ENCODE measurements around the gene DLG2. TPM values are rescaled to one million over a fixed set of nuclear protein-coding genes. Genes with fewer than 3 reads are reported as not detected.

Gene DLG2
- total and polyA plus RNA-seq, 7 donors: 0.60 to 25.8 (median 9.7) TPM; not detected in 1

DNA sequence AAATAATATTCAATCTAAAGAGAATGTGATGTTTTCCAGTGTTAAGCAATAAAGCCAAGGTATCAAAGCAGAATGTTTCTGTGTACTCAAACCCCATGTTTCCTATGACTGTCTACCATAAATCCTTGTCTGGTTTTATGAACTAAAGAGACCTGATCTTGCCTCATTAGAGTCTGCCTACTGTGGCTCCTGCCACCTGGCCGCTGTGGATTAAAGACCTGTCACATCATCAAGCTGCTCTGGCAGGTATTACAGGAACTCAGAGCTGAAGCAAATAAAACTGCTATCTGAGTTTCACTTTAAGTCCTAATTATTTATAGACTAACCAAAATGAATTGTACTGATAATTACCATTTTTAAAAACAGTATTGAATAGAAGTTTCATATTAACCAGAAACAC is 2133.2 kb downstream of the DLG2 start:
- Histone ChIP-seq H3K27ac (no peak overlapping the region), H3K9me3 (no peaks in the 10 kb centered on the region), H3K36me3 (no peaks in the 10 kb centered on the region), H3K4me1 (no peaks in the 10 kb centered on the region), H3K27me3 (no peaks in the 10 kb centered on the region), H3K4me3 (no peak overlapping the region)
- intact Hi-C loops (cut with DNase I): no loop called here
- TF ChIP-seq EP300 (IDR thresholded peaks at IDR 0.05) (no peak), POLR2A (IDR thresholded peaks at IDR 0.05) (no peak), POLR2AphosphoS5 (IDR thresholded peaks at IDR 0.05) (no peak)
- TF ChIP-seq, protein P1, sequence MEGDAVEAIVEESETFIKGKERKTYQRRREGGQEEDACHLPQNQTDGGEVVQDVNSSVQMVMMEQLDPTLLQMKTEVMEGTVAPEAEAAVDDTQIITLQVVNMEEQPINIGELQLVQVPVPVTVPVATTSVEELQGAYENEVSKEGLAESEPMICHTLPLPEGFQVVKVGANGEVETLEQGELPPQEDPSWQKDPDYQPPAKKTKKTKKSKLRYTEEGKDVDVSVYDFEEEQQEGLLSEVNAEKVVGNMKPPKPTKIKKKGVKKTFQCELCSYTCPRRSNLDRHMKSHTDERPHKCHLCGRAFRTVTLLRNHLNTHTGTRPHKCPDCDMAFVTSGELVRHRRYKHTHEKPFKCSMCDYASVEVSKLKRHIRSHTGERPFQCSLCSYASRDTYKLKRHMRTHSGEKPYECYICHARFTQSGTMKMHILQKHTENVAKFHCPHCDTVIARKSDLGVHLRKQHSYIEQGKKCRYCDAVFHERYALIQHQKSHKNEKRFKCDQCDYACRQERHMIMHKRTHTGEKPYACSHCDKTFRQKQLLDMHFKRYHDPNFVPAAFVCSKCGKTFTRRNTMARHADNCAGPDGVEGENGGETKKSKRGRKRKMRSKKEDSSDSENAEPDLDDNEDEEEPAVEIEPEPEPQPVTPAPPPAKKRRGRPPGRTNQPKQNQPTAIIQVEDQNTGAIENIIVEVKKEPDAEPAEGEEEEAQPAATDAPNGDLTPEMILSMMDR (IDR thresholded peaks at IDR 0.05): no peak
- no peak for DNase-seq
- 68 to 77% methylated on average over 1 of the region's 1 CpG for WGBS, 2 donors

DNA sequence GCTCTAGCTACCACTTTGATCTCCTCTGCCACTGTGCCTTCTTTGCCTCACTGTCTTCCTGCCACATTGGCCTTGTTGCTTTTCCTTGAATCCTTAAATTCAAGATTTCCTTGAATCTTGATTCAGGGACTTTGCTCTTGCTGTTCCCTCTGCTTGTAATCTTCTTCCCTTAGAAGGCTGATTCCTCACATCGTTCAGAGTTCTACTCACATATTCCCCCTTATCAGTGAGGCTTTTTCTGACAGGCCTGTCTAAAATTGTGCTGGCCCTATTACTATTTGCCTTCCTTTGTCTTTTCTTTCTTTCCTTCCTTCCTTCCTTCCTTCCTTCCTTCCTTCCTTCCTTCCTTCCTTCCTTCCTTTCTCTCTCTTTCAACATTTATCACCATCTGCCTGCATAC is 2134.1 kb downstream of the DLG2 start:
- DNase-seq: no peak
- TF ChIP-seq EP300 (IDR thresholded peaks at IDR 0.05) (no peak), POLR2AphosphoS5 (IDR thresholded peaks at IDR 0.05) (no peak)
- TF ChIP-seq, protein P1 (IDR thresholded peaks at IDR 0.05): no peak
- Histone ChIP-seq H3K27ac (no peak overlapping the region), H3K27me3 (no peaks in the 10 kb centered on the region), H3K4me3 (no peak overlapping the region), H3K9me3 (no peaks in the 10 kb centered on the region), H3K36me3 (no peaks in the 10 kb centered on the region), H3K4me1 (no peaks in the 10 kb centered on the region)
- 75 to 79% methylated on average over 1 of the region's 1 CpG for WGBS, 2 donors
- intact Hi-C loops (cut with DNase I): no loop called here

DNA sequence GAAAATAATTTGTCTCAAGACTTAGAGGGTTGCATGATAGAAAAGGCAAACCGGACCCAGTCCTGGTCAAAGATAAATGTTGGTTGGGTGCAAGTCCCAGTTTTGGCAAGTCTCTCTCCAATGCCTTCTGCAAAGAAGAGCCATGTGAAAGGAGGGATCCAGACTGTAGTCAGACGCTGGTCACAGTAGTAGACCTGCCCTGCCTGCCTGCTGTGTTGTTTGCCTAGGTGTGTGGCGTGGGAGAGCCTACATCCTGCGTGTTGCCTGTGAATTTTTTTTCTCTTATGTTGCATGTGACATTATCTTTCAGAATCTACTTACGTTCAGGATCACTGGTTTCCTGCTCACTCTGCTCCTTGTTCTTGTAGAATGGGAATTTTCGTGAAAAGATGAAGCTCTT is 2143.3 kb downstream of the DLG2 start:
- no peak overlapping the region for H3K4me3 ChIP-seq
- H3K9me3 ChIP-seq: no peaks in the 10 kb centered on the region
- H3K36me3 ChIP-seq: no peaks in the 10 kb centered on the region
- 64 to 75% methylated on average over 6 of the region's 6 CpGs for WGBS, 2 donors
- intact Hi-C loops (cut with DNase I): no loop called here
- no peaks in the 10 kb centered on the region for H3K4me1 ChIP-seq
- DNase-seq: no peak
- no peaks in the 10 kb centered on the region for H3K27me3 ChIP-seq
- TF ChIP-seq POLR2AphosphoS5 (IDR thresholded peaks at IDR 0.05): no peak
- TF ChIP-seq, protein P1 (IDR thresholded peaks at IDR 0.05): no peak
- no peak for TF ChIP-seq POLR2A (IDR thresholded peaks at IDR 0.05)
- H3K27ac ChIP-seq: no peak overlapping the region

DNA sequence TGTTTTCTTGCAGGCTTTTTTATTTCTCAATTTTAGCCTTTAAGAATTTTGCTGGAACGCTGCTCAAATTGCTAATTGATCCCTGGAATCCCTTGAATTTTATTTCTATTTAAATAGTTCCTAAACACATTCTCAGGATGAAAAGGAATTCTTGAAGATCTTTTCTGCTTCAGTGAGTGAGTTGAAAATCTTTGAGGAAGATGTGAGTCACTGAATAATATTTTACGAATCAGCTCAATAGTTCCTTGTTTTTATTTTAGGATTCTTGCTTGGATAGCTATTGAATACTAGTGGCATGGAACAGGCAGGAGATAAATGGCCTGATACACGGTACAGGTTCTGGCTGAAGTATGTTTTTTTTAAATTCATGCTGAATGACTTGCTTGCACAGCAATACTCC is 2146.3 kb downstream of the DLG2 start:
- H3K27me3 ChIP-seq: no peaks in the 10 kb centered on the region
- DNase-seq: no peak
- 70% methylated on average over 3 of the region's 3 CpGs for whole genome bisulfite sequencing, 2 donors
- H3K4me1 ChIP-seq: no peaks in the 10 kb centered on the region
- intact Hi-C loops (cut with DNase I): no loop called here
- TF ChIP-seq EP300 (IDR thresholded peaks at IDR 0.05) (no peak), POLR2A (IDR thresholded peaks at IDR 0.05) (no peak)
- TF ChIP-seq, protein P1 (IDR thresholded peaks at IDR 0.05): no peak
- H3K9me3 ChIP-seq: no peaks in the 10 kb centered on the region
- H3K27ac ChIP-seq: no peak overlapping the region
- no peak overlapping the region for H3K4me3 ChIP-seq
- no peaks in the 10 kb centered on the region for H3K36me3 ChIP-seq

DNA sequence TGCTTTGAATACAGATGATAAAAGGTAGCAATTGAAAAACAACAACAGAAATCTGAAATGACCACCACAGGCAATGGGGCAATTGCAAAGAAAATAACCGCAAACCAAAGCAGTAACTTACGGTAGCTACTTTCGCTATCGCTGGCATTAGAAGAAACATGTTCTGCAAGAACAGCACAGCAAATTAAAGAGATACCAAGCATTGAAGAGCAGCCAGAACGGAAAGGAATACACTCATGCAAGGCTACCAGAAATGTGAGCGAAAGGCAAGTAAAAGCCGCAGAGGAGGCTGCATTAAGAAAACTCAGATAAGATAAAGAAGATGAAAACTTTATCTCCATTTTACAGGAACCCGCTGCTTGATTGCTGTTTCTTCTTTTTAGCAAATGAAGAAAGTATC is 2146.9 kb downstream of the DLG2 start:
- Histone ChIP-seq H3K9me3 (no peaks in the 10 kb centered on the region), H3K27me3 (no peaks in the 10 kb centered on the region), H3K4me1 (no peaks in the 10 kb centered on the region), H3K36me3 (no peaks in the 10 kb centered on the region), H3K4me3 (no peak overlapping the region), H3K27ac (no peak overlapping the region)
- intact Hi-C loops (cut with DNase I): no loop called here
- 87 to 89% methylated on average over 8 of the region's 8 CpGs for WGBS, 2 donors
- DNase-seq: no peak
- TF ChIP-seq POLR2A (IDR thresholded peaks at IDR 0.05) (no peak), POLR2AphosphoS5 (IDR thresholded peaks at IDR 0.05) (no peak), EP300 (IDR thresholded peaks at IDR 0.05) (no peak)
- TF ChIP-seq, protein P1 (IDR thresholded peaks at IDR 0.05): no peak

All from sigmoid colon (tissue), 7 donors.